Endothelial cell of umbilical vein (primary cell): Measurements from ENCODE around the gene MYO6. TPM values are rescaled to one million over a fixed set of nuclear protein-coding genes. Genes with fewer than 3 reads are reported as not detected.

Experiments used
- BruUV-seq: library from RNA; stranded (reverse); fragments of 400-500 nt; replicated peaks from 2 replicates; lab custom pipeline; 2021; lab: Mats Ljungman, UMichigan
- CTCF ChIA-PET: fragments of 300-600, 350-600 bp; sonication (Branson Sonifier 250); formaldehyde crosslinking; loops from one replicate; lab custom pipeline; 2021; ENCODE audit warnings: antibody characterized with exemption, inconsistent platforms; lab: Charles Lee
- POLR2A ChIA-PET: fragments of 300-600, 350-600 bp; sonication (Branson Sonifier 250); formaldehyde crosslinking; loops from one replicate; lab custom pipeline; 2021; ENCODE audit warnings: antibody characterized with exemption, inconsistent platforms; lab: Charles Lee
- DNase-seq: peaks from one replicate; pipeline ENCODE4 v3.0.0-alpha.2; 2011; ENCODE audit warnings: low read depth, low spot score
- FAIRE-seq: peaks from 2 replicates; lab custom pipeline; 2011; peaks lifted over from hg19 to GRCh38; lab: Jason Lieb, UNC
- H2AFZ ChIP-seq: 2 replicates; pipeline ENCODE4 v1.6.0; 2012; ENCODE audit warnings: low read depth, low read length, control low read depth, inconsistent platforms
- H3K27ac ChIP-seq: 2 replicates; pipeline ENCODE4 v1.5.1; 2011; ENCODE audit warnings: low read depth, mild to moderate bottlenecking, control low read depth, low read length, moderate library complexity; ENCODE audit not compliant: insufficient read depth
- H3K27me3 ChIP-seq, 2 experiments: 2 replicates each; pipeline versions ENCODE4 v1.6.0 to v1.6.1; 2011; ENCODE audit warnings: low read length in 2 of 2, mixed read lengths in 1 of 2; ENCODE audit not compliant: control insufficient read depth in 2 of 2, insufficient read depth in 2 of 2
- H3K36me3 ChIP-seq, 2 experiments: 2 replicates in 1 of 2; 3 replicates in 1 of 2; pipeline ENCODE4 v1.5.1; 2011; ENCODE audit warnings: low read length in 2 of 2, mild to moderate bottlenecking in 1 of 2, moderate library complexity in 1 of 2; ENCODE audit not compliant: control insufficient read depth in 2 of 2, insufficient read depth in 2 of 2; ENCODE audit errors: extremely low read depth in 1 of 2
- H3K4me1 ChIP-seq: 3 replicates; pipeline ENCODE4 v1.5.1; 2011; ENCODE audit warnings: mild to moderate bottlenecking, low read length; ENCODE audit not compliant: control insufficient read depth, insufficient read depth; ENCODE audit errors: extremely low read depth
- H3K4me2 ChIP-seq: 2 replicates; pipeline ENCODE4 v1.6.1; 2011; ENCODE audit warnings: low read length, control low read depth, mixed read lengths; ENCODE audit not compliant: insufficient read depth
- H3K4me3 ChIP-seq, 3 experiments: fragments of 200-600 bp in 1 of 3; sonication (generic), shearing (Covaris generic) in 1 of 3; replicated peaks in 1 of 3; 2 replicates each; pipeline ENCODE4 v1.5.1; 2011 to 2016; ENCODE audit warnings: control low read depth in 3 of 3, low read length in 3 of 3, mild to moderate bottlenecking in 2 of 3, inconsistent platforms in 1 of 3, low read depth in 1 of 3, moderate library complexity in 1 of 3; ENCODE audit not compliant: insufficient read depth in 1 of 3
- H3K79me2 ChIP-seq: 2 replicates; pipeline ENCODE4 v1.6.0; 2012; ENCODE audit warnings: low read length, inconsistent platforms; ENCODE audit not compliant: control insufficient read depth, insufficient read depth
- H3K9ac ChIP-seq: replicated peaks from 2 replicates; pipeline ENCODE3; 2011; ENCODE audit warnings: low read length, control low read depth; ENCODE audit not compliant: insufficient read depth; ENCODE audit errors: extremely low read depth
- H3K9me1 ChIP-seq: replicated peaks from 3 replicates; pipeline ENCODE4 v1.6.0; 2011; ENCODE audit warnings: mild to moderate bottlenecking, low read length; ENCODE audit not compliant: control insufficient read depth, insufficient read depth; ENCODE audit errors: extremely low read depth
- H3K9me3 ChIP-seq: replicated peaks from 2 replicates; pipeline ENCODE4 v1.5.1; 2012; ENCODE audit warnings: low read length, inconsistent platforms; ENCODE audit not compliant: control insufficient read depth, insufficient read depth
- H4K20me1 ChIP-seq: replicated peaks from 2 replicates; pipeline ENCODE3; 2011; ENCODE audit warnings: mild to moderate bottlenecking, low read length; ENCODE audit not compliant: control insufficient read depth, insufficient read depth; ENCODE audit errors: extremely low read depth
- EZH2 ChIP-seq: IDR thresholded peaks from 2 replicates; pipeline ENCODE4 v1.6.1; 2012; ENCODE audit warnings: borderline replicate concordance, low read depth, mild to moderate bottlenecking, moderate library complexity, low read length, inconsistent platforms; ENCODE audit not compliant: severe bottlenecking
- FOS ChIP-seq: IDR thresholded peaks from 2 replicates; pipeline ENCODE4 v1.6.1; 2011; ENCODE audit warnings: mild to moderate bottlenecking, low read length, moderate library complexity, borderline replicate concordance; ENCODE audit not compliant: insufficient read depth
- GATA2 ChIP-seq: IDR thresholded peaks from 2 replicates; pipeline ENCODE4 v1.7.0; 2011; ENCODE audit warnings: low read depth, mild to moderate bottlenecking, moderate library complexity, mixed read lengths, low read length; ENCODE audit not compliant: insufficient read length, insufficient read depth
- JUN ChIP-seq: IDR thresholded peaks from 2 replicates; pipeline ENCODE4 v1.6.1; 2011; ENCODE audit warnings: borderline replicate concordance, low read depth; ENCODE audit not compliant: insufficient read length, insufficient read depth
- MAX ChIP-seq: IDR thresholded peaks from 2 replicates; pipeline ENCODE4 v1.6.1; 2011; ENCODE audit not compliant: insufficient read depth, insufficient read length
- MYC ChIP-seq: IDR thresholded peaks from one replicate; pipeline ENCODE4 v1.6.1; 2011; ENCODE audit warnings: mild to moderate bottlenecking, low read depth, low read length
- POLR2A ChIP-seq: IDR thresholded peaks from 2 replicates; pipeline ENCODE4 v1.6.1; 2012; ENCODE audit warnings: low read depth, mild to moderate bottlenecking, control low read depth, low read length
- POLR2AphosphoS5 ChIP-seq: IDR thresholded peaks from 2 replicates; pipeline ENCODE4 v1.6.1; 2012; ENCODE audit warnings: low read depth, mild to moderate bottlenecking, control low read depth, low read length, moderate library complexity; ENCODE audit not compliant: insufficient read depth
- dilution Hi-C: fragments of 300-500 bp; cut with MboI; formaldehyde crosslinking; loops from one replicate; pipeline ENCODE4 v1.15.0; 2019; ENCODE audit warnings: low sequenced_read_pairs; ENCODE audit not compliant: extremely low pct_ligation_motif_present
- intact Hi-C: fragments of 100-400 bp; cut with micrococcal nuclease; formaldehyde crosslinking; loops from one replicate; pipeline ENCODE4 v1.10.0; 2022
- polyA plus RNA-seq, 4 experiments: library from polyadenylated mRNA; depleted of rRNA in 3 of 4; stranded (reverse) in 3 of 4; unstranded in 1 of 4; fragments of >200 nt; gene quantifications; 2 replicates each; pipeline versions ENCODE4 v1.2.1 to v1.2.3, GENCODE V29; 2011 to 2012; ENCODE audit warnings: missing spikeins in 1 of 4
- total RNA-seq: library from RNA; stranded (reverse); gene quantifications from 2 replicates; pipeline ENCODE4 v1.2.3, GENCODE V29; 2021
- TF ChIP-seq, protein P1 (sequence below), 2 donors: IDR thresholded peaks; 1 replicate in 1 of 2; 2 replicates in 1 of 2; pipeline ENCODE4 v1.5.1; 2011; ENCODE audit warnings: low read length in 2 of 2, mild to moderate bottlenecking in 2 of 2, moderate library complexity in 2 of 2, control low read depth in 1 of 2, inconsistent platforms in 1 of 2, low read depth in 1 of 2; ENCODE audit not compliant: insufficient read depth in 1 of 2; ENCODE audit errors: extremely low read depth in 1 of 2

The MYO6 gene
- total and polyA plus RNA-seq, 2 donors (not counting 3 experiments of a cell fraction or from before 2014, with no cell fraction given), result 15.5 to 68.0 TPM

DNA sequence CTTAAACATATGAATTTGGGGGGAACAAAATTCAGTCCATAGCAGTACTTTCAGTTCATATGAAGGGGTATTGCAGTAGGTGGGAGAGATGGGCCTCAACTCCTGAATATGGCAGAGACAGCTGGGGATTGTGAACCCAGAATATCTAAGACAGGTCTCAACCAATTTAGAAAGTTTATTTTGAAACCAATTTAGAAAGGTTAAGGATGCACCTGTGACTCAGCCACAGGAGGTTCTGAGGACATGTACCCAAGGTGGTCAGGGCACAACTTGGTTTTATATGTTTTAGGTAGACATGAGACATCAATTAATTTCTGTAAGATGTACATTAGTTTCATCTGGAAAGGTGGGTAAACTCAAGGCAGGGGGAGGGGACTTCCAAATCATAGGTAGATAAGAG, 59.5 kb downstream of the MYO6 start:
- intact Hi-C loops, result no loop called here
- H4K20me1 ChIP-seq, result peaks cover 5% of the 10 kb centered on the region
- BruUV-seq, result no TSS peak
- H3K27me3 ChIP-seq, result no peaks in the 10 kb centered on the region
- H3K4me2 ChIP-seq, result no peak overlapping the region
- FAIRE-seq, result no peak
- POLR2A ChIA-PET, result no interaction called here
- no peak overlapping the region for H3K9ac ChIP-seq
- no peaks in the 10 kb centered on the region for H3K9me3 ChIP-seq
- no peak overlapping the region for H3K27ac ChIP-seq
- CTCF ChIA-PET, result interaction anchor here (2.2 kb wide), 1 partner anchor 11 kb away, joined by 9 read pairs; no protein-coding TSS in a partner anchor
- no peak for DNase-seq
- no peak for TF ChIP-seq GATA2
- H3K9me1 ChIP-seq, result no peaks in the 10 kb centered on the region
- H3K4me1 ChIP-seq, result no peaks in the 10 kb centered on the region
- peaks cover 3 to 5% of the 10 kb centered on the region in 2 experiments for H3K36me3 ChIP-seq
- dilution Hi-C loops, result no loop called here
- H2AFZ ChIP-seq, result no peak overlapping the region
- H3K79me2 ChIP-seq, result peaks cover 19% of the 10 kb centered on the region
- no peak overlapping the region for H3K4me3 ChIP-seq

- Histone ChIP-seq H3K27ac (no peak overlapping the region), H3K4me1 (no peaks in the 10 kb centered on the region), H4K20me1 (peaks cover 5% of the 10 kb centered on the region), H3K27me3 (no peaks in the 10 kb centered on the region), H3K9me3 (no peaks in the 10 kb centered on the region), H2AFZ (no peak overlapping the region), H3K79me2 (peaks cover 19% of the 10 kb centered on the region), H3K9me1 (no peaks in the 10 kb centered on the region), H3K36me3 (peaks cover 0 to 5% of the 10 kb centered on the region in 2 experiments), H3K9ac (no peak overlapping the region), H3K4me2 (no peak overlapping the region), H3K4me3 (no peak overlapping the region)
- no TSS peak for BruUV-seq
- no peak for FAIRE-seq
- intact Hi-C loops (no loop called here), dilution Hi-C loops (no loop called here)
- POLR2A ChIA-PET, result no interaction called here
- TF ChIP-seq POLR2AphosphoS5, result no peak
- TF ChIP-seq MAX, result no peak
- no peak for TF ChIP-seq POLR2A
- no peak for TF ChIP-seq FOS
- no peak for TF ChIP-seq JUN
- TF ChIP-seq EZH2, result no peak
- TF ChIP-seq MYC, result no peak
- TF ChIP-seq, protein P1, sequence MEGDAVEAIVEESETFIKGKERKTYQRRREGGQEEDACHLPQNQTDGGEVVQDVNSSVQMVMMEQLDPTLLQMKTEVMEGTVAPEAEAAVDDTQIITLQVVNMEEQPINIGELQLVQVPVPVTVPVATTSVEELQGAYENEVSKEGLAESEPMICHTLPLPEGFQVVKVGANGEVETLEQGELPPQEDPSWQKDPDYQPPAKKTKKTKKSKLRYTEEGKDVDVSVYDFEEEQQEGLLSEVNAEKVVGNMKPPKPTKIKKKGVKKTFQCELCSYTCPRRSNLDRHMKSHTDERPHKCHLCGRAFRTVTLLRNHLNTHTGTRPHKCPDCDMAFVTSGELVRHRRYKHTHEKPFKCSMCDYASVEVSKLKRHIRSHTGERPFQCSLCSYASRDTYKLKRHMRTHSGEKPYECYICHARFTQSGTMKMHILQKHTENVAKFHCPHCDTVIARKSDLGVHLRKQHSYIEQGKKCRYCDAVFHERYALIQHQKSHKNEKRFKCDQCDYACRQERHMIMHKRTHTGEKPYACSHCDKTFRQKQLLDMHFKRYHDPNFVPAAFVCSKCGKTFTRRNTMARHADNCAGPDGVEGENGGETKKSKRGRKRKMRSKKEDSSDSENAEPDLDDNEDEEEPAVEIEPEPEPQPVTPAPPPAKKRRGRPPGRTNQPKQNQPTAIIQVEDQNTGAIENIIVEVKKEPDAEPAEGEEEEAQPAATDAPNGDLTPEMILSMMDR (IDR thresholded peaks at IDR 0.05; ENCODE audit: extremely low read depth in 1 of 2, insufficient read depth in 1 of 2, low read depth in 1 of 2, low read length in 2 of 2), result no peak
- no peak for TF ChIP-seq GATA2
- no peak for DNase-seq
- CTCF ChIA-PET, result no interaction called here
Observed at GRCh38 chr6:75812560-75812959, 63.5 kb downstream of the MYO6 start.
